Myocyte (in vitro differentiated cells): ENCODE measurements around the gene ADD1. TPM values are rescaled to one million over a fixed set of nuclear protein-coding genes. Genes with fewer than 3 reads are reported as not detected.

Experiments used
- DNase-seq: peaks from one replicate; pipeline ENCODE4 v3.0.0-alpha.2; 2012; ENCODE audit warnings: low read depth
- total RNA-seq: library from RNA; depleted of rRNA; stranded (reverse); fragments of >200 nt; gene quantifications from 2 replicates; pipeline ENCODE4 v1.2.3, GENCODE V29; 2014

ADD1 gene
- total RNA-seq, 1 donor from 2014 or later = 121 TPM

DNA sequence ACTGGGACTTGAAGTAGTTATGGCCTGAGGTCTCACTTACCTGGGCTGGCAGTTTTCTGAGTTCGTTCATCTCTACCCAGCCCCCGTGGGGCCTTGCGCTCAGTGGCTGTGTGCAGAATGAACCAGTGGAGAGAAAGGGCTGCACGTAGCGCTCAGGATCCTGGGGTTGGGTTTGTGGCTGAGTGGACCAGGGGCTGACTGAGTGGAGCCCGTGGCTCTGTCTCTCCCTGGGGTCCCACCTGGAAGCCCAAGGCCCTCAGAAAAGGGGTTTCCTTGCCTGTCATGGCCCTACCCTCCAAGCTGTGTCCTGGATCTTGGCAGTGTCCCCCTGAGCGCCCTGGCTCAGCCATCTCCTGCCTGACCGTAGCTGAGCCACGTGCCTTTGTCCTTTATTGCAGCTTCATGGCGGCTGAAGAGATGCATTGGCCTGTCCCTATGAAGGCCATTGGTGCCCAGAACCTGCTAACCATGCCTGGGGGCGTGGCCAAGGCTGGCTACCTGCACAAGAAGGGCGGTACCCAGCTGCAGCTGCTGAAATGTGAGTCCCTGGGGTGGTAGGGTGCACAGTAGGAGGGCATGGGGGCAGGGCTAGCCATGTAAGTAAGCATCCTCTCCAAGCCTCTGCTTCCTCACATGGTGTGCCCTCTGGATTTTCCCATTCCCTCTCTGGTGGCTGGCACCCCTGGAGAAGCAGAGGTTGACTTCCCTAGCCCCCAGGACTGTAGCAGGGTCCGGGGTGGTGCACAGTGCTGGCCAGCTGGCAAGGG is 23.2 kb upstream of the ADD1 start:
- DNase-seq = no peak

DNA sequence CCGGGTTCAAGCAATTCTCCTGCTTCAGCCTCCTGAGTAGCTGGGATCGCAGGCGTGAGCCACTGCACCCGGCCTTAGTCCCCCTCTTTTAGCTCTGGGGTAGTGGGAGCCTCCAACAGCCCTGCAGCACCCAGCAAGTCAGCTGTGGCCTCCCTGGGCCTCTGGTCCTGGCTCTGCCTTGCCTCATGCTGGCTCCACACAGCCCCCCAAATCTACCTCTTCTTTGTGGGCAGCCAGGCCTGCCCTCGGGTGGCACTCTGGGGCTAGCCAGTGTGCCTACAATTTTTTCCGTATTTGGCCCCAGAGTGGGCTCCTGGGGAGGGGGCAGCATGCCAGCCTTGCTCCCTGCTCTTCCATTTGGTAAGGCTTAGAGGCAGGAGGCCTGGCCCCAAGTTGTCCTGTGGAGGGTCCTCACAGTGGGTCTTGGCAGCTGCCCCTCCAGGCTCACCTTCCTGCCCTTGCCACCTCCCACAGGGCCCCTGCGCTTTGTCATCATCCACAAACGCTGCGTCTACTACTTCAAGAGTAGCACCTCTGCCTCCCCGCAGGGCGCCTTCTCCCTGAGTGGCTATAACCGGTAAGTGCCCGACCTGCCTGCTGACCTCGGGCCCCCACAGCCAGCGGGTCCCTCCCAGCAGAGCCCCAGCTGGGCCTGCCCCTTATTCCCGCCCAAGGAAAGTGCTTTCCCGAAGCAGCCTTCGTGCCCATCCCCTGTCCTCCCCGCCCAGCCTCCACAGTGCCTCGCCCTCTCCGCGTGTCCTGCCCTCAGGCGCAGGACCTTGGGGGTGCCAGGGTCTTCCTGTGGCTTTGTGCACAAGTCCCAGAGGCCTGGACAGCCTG is 21.0 kb upstream of the ADD1 start:
- DNase-seq = no peak

DNA sequence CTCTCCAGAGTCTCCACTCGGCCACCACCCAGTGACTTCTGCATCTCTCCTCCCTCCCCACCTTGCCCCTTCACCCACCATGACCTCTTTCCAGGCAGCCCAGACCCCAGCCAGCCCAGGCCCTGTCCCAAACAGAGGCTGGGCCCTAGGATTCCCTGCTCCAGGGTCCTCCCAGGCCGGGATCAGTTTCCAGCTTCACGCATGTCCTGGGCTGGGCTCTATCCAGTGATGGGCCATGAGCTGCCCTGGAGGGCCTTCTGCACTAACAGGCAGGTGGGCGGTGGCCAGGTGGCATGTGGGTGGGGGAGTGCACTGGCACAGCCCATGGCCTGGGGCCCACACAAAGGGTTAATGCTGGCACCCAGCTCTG is 20.4 kb upstream of the ADD1 start:
- no peak for DNase-seq

DNA sequence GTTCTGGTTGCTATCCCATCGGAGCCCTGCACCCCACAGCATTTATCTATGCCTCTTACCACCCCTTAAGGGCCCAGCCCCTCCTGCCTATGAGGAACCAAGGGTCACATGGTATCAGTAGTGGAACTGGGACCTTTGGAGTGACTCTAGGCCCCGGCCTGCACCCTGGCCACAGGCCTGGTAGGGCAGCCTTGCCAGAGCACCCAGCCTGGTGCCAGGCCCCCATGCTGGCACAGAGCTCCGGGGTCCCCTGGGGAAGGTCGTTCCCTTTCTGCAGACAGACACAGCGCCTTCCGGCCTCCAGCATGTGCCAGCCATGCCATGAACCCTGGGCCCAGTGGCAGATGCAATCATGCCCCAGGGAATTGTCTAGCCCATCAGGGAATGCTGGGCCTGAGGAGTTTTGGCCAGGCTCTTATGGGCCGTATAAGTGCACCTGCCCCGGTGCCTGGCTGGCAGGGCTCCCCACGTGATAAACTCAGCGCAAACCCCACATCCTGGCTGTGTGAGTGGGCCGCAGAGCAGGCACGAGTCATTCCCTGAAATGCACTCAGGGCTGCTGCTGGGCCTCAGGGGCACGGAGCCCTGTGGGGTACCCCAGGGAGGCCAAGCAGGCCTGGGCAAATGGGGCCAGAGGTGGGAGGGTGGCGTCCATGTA is 19.8 kb upstream of the ADD1 start:
- no peak for DNase-seq

DNA sequence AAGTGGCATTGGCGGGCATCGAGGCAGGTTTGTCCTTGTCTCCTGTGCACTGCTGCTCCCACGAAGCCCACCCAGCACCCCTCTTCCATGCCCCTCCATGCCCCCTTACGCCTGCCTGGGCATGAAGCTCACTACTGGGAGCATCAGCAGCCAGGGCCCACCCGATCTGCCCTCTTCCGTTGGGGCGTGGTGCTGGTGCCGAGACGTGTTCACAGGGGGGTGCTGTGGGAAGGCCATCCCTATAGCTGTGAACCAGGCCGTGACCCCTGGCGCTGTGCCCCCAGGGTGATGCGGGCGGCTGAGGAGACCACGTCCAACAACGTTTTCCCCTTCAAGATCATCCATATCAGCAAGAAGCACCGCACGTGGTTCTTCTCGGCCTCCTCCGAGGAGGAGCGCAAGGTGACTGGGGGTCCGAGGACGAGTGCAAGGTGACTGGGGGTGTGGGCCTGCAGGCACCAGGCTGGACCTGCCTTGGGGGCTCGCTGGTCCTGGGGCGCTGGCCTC is 19.3 kb upstream of the ADD1 start:
- DNase-seq = no peak

DNA sequence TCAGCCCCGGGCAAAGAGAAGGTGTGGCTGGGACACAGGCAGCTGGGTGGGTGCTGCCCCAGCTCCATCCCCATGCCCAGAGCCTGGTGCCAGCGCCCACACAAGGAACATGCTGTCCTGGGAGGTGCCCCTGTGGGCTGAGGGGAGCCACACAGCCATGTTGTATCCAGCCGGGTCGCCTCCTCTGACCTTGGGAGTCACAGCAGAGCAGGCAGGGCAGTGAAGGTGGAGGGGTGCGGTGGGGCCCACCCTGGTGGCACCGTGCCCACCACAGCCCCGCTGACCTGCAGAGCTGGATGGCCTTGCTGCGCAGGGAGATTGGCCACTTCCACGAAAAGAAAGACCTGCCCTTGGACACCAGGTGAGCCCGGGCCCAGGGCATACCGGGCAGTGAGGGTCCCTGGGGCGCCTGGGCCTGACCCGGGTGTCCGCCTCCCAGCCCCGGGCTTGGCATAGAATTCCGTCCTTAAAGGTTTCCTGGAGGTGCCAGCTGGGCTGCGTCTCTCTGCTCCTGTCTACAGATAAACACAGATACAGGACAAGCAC is 18.7 kb upstream of the ADD1 start:
- no peak for DNase-seq

DNA sequence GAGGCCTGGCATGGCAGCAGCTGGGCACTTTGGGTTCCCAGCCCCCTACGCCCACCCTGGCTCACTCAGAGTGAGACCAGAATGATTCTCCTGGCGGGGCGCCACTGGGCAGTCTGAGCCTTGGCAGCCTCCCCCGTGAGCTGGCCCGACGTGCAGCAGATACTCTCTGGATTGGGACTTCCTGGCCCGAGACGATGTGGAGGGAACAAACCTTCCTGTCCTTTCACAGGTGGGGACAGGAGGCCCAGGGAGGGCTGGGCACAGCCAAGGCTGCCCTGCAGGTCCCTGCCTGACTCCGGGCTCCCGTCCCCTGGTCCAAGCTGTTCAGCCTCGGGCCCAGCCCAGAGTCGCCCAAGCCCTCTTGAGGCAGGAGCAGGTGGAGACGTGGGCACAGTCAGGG is 17.9 kb upstream of the ADD1 start:
- no peak for DNase-seq

DNA sequence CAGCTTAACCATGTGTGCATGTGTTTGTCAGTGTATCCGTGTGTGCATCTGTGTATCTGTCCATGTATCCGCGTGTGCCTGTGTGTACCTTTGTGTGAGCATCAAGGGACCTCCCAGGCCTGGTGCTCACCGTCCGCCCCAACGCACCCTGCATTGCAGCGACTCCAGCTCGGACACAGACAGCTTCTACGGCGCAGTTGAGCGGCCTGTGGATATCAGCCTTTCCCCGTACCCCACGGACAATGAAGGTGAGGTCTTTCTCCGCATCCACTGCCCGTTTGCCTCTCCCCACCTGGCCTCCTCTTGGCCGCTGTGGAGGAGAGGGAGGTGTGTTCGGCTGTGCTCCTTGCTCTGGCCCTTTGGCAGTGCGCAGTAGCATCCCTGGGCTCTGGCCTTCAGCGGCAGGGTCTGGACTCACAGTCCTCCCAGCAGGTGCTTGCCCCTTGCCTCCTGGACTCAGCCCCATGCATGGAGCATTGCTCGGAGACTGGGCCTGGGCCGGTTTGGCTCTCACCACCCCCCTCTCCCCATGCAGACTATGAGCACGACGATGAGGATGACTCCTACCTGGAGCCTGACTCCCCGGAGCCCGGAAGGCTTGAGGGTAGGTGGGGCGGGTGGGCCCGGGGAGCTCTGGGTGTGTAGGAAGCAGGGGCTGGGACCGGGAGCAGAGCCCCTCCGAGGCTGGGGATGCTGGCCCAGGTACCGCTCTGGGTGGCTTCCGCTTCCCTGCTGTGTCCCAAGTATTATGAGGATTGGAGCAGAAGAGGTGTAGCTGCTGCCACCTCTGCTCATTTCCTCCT is 16.4 kb upstream of the ADD1 start:
- no peak for DNase-seq

DNA sequence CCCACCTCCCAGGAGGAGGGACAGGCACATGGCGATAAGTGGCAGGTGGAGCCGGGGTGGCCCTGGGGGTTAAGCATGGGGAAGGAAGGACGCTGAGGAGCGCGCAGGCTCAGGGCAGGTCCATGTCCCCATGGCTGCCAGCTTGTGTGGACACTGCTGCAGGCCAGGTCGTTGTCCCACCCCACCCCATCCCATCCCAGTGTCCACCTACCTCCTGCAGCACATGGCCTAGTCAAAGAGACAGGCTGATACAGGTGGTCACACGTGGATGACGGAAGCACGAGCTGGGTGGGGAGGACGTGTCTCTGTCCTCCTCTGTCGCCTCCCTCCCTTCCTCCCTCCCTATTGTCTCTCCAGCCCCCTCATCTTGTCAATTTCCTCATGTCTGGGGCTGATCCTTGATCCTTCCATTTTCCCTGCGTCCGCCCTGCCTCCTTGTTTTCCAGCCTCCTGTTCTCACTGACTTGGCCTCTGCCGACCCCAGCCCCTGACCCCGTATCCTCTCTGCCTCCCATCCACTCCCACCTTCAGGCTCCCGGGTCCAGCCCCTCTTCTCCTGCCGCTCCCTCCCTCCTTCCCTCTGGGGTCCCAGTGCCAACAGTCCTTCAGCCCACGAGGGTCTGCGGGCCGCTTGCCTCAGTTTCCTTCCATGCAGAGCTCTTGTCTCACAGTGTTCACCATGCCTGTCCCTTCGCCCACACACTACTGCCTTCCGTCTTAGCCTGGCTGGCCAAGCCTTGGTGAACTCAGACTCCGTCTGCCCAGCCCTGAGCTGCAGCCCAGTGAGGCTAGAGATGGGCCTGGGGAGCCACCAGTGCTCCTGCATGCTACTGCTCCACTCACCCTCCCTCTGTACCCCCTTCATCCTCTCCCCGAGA is 15.5 kb upstream of the ADD1 start:
- no peak for DNase-seq

DNA sequence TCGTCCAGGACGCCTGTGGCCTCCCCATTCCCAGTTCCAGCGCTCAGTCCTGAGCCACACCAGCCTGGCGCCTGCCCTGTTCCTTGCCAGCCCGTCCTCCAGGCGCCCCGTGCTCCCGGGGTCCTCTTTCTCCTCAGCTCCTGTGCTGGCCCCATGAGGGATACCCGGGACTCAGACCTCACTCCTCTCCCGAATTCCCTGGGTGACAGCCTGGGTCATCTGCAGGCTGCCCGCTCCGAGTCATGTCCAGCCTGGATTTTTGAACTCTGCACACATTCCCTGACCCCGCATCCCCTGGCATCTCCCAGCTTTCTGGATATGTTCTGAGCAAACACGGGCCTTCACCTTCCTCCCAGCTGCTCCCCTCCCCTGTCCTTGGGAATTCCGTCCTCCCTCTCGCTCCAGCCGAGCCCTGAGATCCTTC is 14.9 kb upstream of the ADD1 start:
- no peak for DNase-seq

DNA sequence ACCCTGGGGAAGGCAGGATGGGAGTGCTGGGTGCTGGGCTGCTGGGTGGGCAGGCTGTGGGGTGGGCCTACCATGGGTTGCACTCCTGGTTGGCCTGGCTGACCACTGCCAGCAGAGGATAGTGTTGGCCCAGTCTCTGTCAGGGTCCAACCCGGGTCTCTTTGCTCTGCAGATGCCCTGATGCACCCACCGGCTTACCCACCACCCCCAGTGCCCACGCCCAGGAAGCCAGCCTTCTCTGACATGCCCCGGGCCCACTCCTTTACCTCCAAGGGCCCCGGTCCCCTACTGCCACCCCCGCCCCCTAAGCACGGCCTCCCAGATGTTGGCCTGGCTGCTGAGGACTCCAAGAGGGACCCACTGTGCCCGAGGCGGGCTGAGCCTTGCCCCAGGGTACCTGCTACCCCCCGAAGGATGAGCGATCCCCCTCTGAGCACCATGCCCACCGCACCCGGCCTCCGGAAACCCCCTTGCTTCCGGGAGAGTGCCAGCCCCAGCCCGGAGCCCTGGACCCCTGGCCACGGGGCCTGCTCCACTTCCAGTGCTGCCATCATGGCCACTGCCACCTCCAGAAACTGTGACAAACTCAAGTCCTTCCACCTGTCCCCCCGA is 14.2 kb upstream of the ADD1 start:
- DNase-seq = no peak

DNA sequence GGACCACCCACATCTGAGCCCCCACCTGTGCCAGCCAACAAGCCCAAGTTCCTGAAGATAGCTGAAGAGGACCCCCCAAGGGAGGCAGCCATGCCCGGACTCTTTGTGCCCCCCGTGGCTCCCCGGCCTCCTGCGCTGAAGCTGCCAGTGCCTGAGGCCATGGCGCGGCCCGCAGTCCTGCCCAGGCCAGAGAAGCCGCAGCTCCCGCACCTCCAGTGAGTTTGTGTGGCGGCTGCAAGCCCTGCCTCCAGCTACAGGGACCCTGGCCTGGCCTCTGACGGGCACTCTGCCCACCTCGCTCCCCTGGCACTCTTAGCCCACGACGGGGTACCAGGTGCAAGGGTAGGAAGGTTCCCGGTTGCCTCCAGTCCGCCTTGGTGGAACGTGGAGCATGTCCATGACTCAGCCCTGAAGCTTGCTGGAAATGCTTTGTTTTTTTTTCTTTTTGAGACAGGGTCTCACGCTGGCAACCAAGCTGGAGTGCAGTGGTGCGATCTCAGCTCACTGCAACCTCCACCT is 13.7 kb upstream of the ADD1 start:
- DNase-seq = no peak

DNA sequence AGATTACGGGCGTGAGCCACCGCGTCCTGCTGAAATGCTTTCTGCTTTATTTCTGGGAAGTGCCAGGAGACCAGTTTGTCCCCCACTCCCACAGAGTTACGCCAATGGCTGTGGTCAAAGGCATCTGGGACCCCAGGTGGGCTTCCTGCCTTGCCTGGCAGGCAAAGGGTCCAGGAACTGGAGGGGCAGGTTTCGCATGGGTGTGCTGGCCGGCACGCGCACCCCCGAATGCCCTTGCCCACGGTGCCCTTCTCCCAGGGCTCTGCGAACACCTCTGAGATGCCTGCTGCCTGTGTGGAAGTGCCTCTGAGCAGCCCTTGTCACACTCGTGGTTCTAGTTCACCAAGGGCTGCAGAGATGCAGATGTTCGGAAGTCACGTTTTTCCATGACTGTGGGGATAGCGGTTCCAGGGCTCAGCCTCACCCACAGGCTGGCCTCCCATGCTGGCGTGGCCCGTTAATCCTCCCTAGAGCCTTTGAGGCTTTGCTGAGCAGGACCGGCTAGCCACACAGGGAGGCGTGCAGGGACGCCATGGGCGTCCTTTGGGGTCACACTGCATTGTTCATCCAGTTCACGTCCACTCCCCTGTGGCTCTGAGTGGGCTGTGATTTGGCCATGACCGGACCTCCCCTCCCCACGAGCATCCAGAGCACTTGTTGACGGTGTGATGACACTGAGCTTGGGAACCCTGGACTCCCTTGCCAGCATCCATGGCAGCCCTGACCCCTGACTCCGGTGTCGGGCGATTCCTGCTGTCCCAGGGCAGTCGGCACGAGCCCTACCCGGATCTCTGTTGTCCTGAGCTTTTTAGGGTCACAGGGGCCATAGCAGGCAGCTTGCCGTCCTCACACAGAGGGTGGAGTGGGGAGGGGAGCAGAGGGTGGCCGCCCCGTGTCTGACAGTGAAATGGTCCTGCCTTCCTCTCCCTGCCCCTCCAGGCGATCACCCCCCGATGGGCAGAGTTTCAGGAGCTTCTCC is 12.7 kb upstream of the ADD1 start:
- DNase-seq = no peak

DNA sequence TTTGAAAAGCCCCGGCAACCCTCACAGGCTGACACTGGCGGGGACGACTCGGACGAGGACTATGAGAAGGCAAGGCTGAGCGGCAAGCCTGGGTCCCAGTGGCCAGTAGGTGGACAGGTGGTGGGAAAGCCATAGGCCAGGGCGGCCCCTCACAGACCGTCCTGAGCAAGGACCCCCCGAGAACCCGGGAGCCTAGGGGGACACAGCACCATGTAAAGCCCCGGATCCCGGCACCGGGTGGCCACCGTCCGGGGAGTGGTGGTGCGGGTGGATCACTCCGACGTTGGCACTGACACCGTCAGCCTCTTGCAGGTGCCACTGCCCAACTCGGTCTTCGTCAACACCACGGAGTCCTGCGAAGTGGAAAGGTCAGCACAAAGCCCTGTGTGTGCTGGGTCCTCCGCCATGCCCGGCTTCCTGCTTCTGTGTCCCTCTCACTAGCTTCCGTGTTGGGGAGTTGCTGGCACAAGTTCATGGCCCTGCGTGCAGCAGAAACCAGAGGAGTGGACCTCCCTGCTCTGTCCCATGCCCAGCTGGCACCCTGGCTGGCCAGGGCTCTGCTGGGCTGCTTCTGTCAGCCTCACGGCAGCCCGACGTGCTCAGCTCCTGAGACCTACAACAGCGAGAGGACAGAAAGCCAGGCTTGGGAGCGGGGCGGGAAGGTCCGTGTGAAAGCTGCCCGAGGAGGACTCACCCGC is 11.9 kb upstream of the ADD1 start:
- no peak for DNase-seq

DNA sequence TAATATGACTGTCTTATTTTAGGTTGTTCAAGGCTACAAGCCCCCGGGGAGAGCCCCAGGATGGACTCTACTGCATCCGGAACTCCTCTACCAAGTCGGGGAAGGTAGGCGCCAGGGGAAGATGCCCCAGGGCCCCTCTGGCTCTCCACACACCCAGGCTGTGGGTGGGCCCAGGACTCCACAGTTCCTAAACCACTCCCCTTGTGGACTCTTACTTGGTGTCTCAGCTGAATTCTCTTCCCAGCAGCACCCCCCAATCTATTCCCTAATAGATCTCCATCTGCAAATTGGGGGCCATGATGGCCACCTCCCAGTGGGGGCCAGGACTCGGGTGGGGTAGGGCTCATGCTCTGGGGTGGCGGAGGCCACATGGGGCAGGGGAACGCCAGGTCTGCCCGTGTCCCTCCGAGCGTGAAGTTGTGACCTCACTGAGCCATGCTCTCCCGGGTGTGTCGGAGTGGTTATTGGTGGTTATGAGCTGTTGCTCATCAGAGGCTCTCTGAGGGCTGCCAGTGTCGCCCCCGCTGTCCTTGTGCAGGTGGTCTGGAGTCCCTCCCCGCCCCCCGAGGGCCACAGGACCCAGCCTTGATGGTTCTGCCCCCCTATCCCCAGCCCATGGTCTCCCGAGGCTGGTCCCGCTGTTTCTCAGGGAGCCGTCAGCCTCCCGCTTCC is 11.2 kb upstream of the ADD1 start:
- no peak for DNase-seq

DNA sequence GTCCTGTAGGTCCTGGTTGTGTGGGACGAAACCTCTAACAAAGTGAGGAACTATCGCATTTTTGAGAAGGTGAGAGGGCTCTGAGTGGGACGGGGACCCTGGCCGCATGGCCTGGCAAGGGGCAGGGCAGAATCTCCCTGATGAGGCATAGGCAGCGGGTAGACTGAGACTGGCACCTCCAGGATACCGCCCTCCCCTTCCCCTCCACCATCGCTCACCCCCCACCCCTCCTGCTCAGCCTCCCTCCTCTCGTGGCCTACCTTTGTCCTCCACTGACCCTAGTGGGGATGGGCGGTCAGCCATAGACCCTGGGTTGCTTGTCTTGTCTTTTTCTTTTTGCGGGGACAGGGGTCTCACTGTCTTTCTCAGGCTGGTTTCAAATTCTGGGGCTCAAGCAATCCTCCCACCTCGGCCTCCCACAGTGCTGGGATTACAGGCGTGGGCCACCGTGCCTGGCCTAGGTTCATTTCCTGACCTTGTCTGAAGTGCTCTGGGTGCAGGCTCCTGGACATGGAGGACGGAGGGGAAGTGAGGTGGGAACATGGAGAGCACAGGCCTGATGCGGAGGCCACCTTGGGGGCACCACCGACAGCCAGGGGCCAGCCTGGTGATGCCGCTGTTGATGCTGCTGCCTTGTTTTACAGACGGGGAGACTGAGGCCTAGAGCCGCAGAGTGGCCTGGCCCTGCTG is 10.5 kb upstream of the ADD1 start:
- no peak for DNase-seq
